Skeletal muscle tissue (tissue), 4 donors: Measurements from ENCODE around the gene SWSAP1. TPM values are rescaled to one million over a fixed set of nuclear protein-coding genes. Genes with fewer than 3 reads are reported as not detected.
"Not testable (repeated sequence)": the region's sequence is repeated elsewhere in the genome, so short reads cannot be mapped to it uniquely, and the experiment has no call there.

Experiments
- H3K27ac ChIP-seq: one replicate; pipeline ENCODE4 v1.7.0; 2013; ENCODE audit warnings: mild to moderate bottlenecking, low read depth, low read length, inconsistent platforms
- H3K27me3 ChIP-seq, 3 donors: one replicate each; pipeline ENCODE4 v1.7.0; 2013; ENCODE audit warnings: low read length in 3 of 3; ENCODE audit not compliant: control insufficient read depth in 3 of 3, insufficient read depth in 3 of 3
- H3K36me3 ChIP-seq, 3 donors: one replicate each; pipeline ENCODE4 v1.7.0; 2013; ENCODE audit warnings: low read length in 3 of 3; ENCODE audit not compliant: control insufficient read depth in 3 of 3, insufficient read depth in 3 of 3
- H3K4me1 ChIP-seq, 3 donors: one replicate each; pipeline ENCODE4 v1.7.0; 2013; ENCODE audit warnings: low read length in 3 of 3, mild to moderate bottlenecking in 3 of 3; ENCODE audit not compliant: control insufficient read depth in 3 of 3, insufficient read depth in 3 of 3
- H3K4me3 ChIP-seq, 3 donors: one replicate each; pipeline ENCODE4 v1.7.0; 2013; ENCODE audit warnings: low read length in 3 of 3
- H3K9ac ChIP-seq, 3 donors: one replicate each; pipeline ENCODE4 v1.7.0; 2013; ENCODE audit warnings: low read length in 3 of 3, mild to moderate bottlenecking in 3 of 3, moderate library complexity in 2 of 3, low read depth in 1 of 3
- H3K9me3 ChIP-seq, 3 donors: one replicate each; pipeline ENCODE4 v1.7.0; 2013; ENCODE audit warnings: low read length in 3 of 3; ENCODE audit not compliant: control insufficient read depth in 3 of 3
- total RNA-seq: library from RNA; depleted of rRNA; stranded (reverse); fragments of >200 nt; gene quantifications from one replicate; pipeline ENCODE4 v1.2.3, GENCODE V29; 2014
- donor health status: Osteomylitis.

SWSAP1 gene
- total RNA-seq, 1 donor from 2014 or later: 0.52 TPM

GRCh38 chr19:11377237-11377636 is 2.8 kb downstream of the SWSAP1 start:
- Histone ChIP-seq H3K4me3 (no peak overlapping the region), H3K9ac (no peak overlapping the region), H3K27me3 (peaks cover 8 to 10% (median 8%) of the 10 kb centered on the region in 3 donors), H3K36me3 (peaks cover 3 to 6% (median 4%) of the 10 kb centered on the region in 3 donors), H3K27ac (no peak overlapping the region), H3K4me1 (peaks cover 37 to 58% (median 41%) of the 10 kb centered on the region in 3 donors), H3K9me3 (no peaks in the 10 kb centered on the region)

- Histone ChIP-seq H3K27me3 (peaks cover 11 to 14% (median 12%) of the 10 kb centered on the region in 3 donors), H3K36me3 (peaks cover 3 to 6% (median 4%) of the 10 kb centered on the region in 3 donors), H3K4me1 (peaks cover 37 to 58% (median 41%) of the 10 kb centered on the region in 3 donors), H3K9me3 (no peaks in the 10 kb centered on the region), H3K4me3 (no peak overlapping the region), H3K9ac (no peak overlapping the region), H3K27ac (no peak overlapping the region)
Measured at GRCh38 chr19:11377756-11378155, 3.3 kb downstream of the SWSAP1 start.

GRCh38 chr19:11378319-11379189 is 4.1 kb downstream of the SWSAP1 start:
- Histone ChIP-seq H3K4me1 (peaks cover 41 to 56% (median 43%) of the 10 kb centered on the region in 3 donors), H3K9ac (no peak overlapping the region)

GRCh38 chr19:11379269-11379845 is 4.9 kb downstream of the SWSAP1 start:
- peaks cover 18 to 30% (median 23%) of the 10 kb centered on the region in 3 donors for H3K27me3 ChIP-seq
- not testable (repeated sequence) for H3K4me3 ChIP-seq, H3K9ac ChIP-seq, H3K27ac ChIP-seq, H3K9me3 ChIP-seq, H3K36me3 ChIP-seq
- H3K4me1 ChIP-seq: peaks cover 36 to 48% (median 37%) of the 10 kb centered on the region in 3 donors

More at GRCh38 chr19:11378319-11379189, 4.1 kb downstream of the SWSAP1 start:
- H3K27ac ChIP-seq: no peak overlapping the region
- no peak overlapping the region for H3K4me3 ChIP-seq
- H3K36me3 ChIP-seq: peaks cover 3 to 6% (median 4%) of the 10 kb centered on the region in 3 donors
- no peaks in the 10 kb centered on the region for H3K9me3 ChIP-seq
- peaks cover 18 to 22% (median 19%) of the 10 kb centered on the region in 3 donors for H3K27me3 ChIP-seq

- no peak overlapping the region for H3K9ac ChIP-seq
- H3K4me1 ChIP-seq: peaks cover 36 to 48% (median 37%) of the 10 kb centered on the region in 3 donors
- H3K36me3 ChIP-seq: peaks cover 3 to 6% (median 4%) of the 10 kb centered on the region in 3 donors
- H3K4me3 ChIP-seq: peak overlapping the region in 2 of 3 donors; percentile 82 to 89
- H3K9me3 ChIP-seq: no peaks in the 10 kb centered on the region
- no peak overlapping the region for H3K27ac ChIP-seq
- peaks cover 18 to 30% (median 23%) of the 10 kb centered on the region in 3 donors for H3K27me3 ChIP-seq
Measured at GRCh38 chr19:11379857-11380350, 5.4 kb downstream of the SWSAP1 start.

- Histone ChIP-seq H3K9me3 (no peaks in the 10 kb centered on the region), H3K27ac (peak overlapping the region; percentile 79), H3K9ac (peak overlapping the region; percentile 80 to 92 (median 83)), H3K4me3 (peak overlapping the region; percentile 82 to 89 (median 88)), H3K27me3 (peaks cover 18 to 30% (median 23%) of the 10 kb centered on the region in 3 donors), H3K36me3 (peaks cover 3 to 6% (median 4%) of the 10 kb centered on the region in 3 donors), H3K4me1 (peaks cover 27 to 40% (median 30%) of the 10 kb centered on the region in 3 donors)
Measured at GRCh38 chr19:11380653-11381537, 6.4 kb downstream of the SWSAP1 start.

GRCh38 chr19:11382898-11383705 is 8.6 kb downstream of the SWSAP1 start:
- Histone ChIP-seq H3K9me3 (no peaks in the 10 kb centered on the region), H3K9ac (no peak overlapping the region), H3K27me3 (peaks cover 18 to 30% (median 23%) of the 10 kb centered on the region in 3 donors), H3K27ac (no peak overlapping the region), H3K4me1 (peaks cover 18 to 28% (median 22%) of the 10 kb centered on the region in 3 donors), H3K36me3 (peaks cover under 1 to 5% (median 4%) of the 10 kb centered on the region in 3 donors), H3K4me3 (peak overlapping the region in 1 of 3 donors; percentile 43)

GRCh38 chr19:11383706-11384048 is 9.2 kb downstream of the SWSAP1 start:
- H3K9ac ChIP-seq: no peak overlapping the region
- no peak overlapping the region for H3K27ac ChIP-seq

GRCh38 chr19:11384778-11385129 is 10.3 kb downstream of the SWSAP1 start:
- H3K27me3 ChIP-seq: peaks cover 18 to 30% (median 23%) of the 10 kb centered on the region in 3 donors
- no peak overlapping the region for H3K9ac ChIP-seq
- H3K36me3 ChIP-seq: no peaks in the 10 kb centered on the region
- no peak overlapping the region for H3K27ac ChIP-seq
- no peaks in the 10 kb centered on the region for H3K9me3 ChIP-seq
- peaks cover 18 to 22% (median 21%) of the 10 kb centered on the region in 3 donors for H3K4me1 ChIP-seq
- H3K4me3 ChIP-seq: no peak overlapping the region

More at GRCh38 chr19:11383706-11384048, 9.2 kb downstream of the SWSAP1 start:
- peaks cover 18 to 30% (median 23%) of the 10 kb centered on the region in 3 donors for H3K27me3 ChIP-seq
- no peak overlapping the region for H3K4me3 ChIP-seq
- H3K36me3 ChIP-seq: no peaks in the 10 kb centered on the region
- H3K4me1 ChIP-seq: peaks cover 18 to 22% (median 22%) of the 10 kb centered on the region in 3 donors
- H3K9me3 ChIP-seq: no peaks in the 10 kb centered on the region
